ENCODE measurements around the gene AKR1E2.

AKR1E2 gene

DNA sequence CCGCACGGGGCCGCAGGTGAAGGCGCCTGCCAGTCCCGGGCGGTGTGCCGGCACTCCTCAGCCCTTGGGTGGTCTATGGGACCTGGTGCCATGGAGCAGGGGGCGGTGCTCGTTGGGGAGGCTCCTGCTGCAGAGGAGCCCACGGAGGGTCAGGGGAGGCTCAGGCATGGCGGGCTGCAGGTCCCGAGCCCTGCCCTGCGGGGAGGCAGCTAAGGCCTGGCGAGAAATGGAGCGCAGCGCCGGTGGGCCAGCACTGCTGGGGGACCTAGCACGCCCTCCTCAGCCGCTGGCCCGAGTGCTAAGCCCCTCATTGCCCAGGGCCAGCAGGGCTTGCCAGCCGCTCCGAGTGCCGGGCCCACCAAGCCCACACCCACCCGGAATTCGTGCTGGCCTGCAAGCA, 18.9 kb downstream of the AKR1E2 start:
- Histone ChIP-seq H4K20me1 (ENCODE audit: insufficient read depth, low read length, poor library complexity, severe bottlenecking) (no peaks in the 10 kb centered on the region), H2AFZ (ENCODE audit: low read length) (no peak overlapping the region), H3K27me3 (ENCODE audit: insufficient read depth, low read length, poor library complexity, severe bottlenecking) (no peaks in the 10 kb centered on the region), H3K4me2 (ENCODE audit: low read depth, low read length, poor library complexity, severe bottlenecking) (no peak overlapping the region), H3K9me2 (replicated peaks; ENCODE audit: low read depth, low read length) (no peaks in the 10 kb centered on the region), H3K4me3 (ENCODE audit: low read length, poor library complexity, severe bottlenecking) (no peak overlapping the region), H3K9me3 (ENCODE audit: insufficient read depth, low read depth, low read length) (no peaks in the 10 kb centered on the region), H3K79me2 (ENCODE audit: insufficient read depth, low read length) (no peaks in the 10 kb centered on the region), H3K9ac (ENCODE audit: low read depth, low read length, poor library complexity, severe bottlenecking) (no peak overlapping the region), H3F3A (ENCODE audit: low read depth) (no peaks in the 10 kb centered on the region), H3K4me1 (ENCODE audit: insufficient read depth, low read length, poor library complexity, severe bottlenecking) (peaks cover 1% of the 10 kb centered on the region), H3K36me3 (ENCODE audit: insufficient read depth, low read length) (no peaks in the 10 kb centered on the region)
- TF ChIP-seq, protein P1, sequence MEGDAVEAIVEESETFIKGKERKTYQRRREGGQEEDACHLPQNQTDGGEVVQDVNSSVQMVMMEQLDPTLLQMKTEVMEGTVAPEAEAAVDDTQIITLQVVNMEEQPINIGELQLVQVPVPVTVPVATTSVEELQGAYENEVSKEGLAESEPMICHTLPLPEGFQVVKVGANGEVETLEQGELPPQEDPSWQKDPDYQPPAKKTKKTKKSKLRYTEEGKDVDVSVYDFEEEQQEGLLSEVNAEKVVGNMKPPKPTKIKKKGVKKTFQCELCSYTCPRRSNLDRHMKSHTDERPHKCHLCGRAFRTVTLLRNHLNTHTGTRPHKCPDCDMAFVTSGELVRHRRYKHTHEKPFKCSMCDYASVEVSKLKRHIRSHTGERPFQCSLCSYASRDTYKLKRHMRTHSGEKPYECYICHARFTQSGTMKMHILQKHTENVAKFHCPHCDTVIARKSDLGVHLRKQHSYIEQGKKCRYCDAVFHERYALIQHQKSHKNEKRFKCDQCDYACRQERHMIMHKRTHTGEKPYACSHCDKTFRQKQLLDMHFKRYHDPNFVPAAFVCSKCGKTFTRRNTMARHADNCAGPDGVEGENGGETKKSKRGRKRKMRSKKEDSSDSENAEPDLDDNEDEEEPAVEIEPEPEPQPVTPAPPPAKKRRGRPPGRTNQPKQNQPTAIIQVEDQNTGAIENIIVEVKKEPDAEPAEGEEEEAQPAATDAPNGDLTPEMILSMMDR (conservative IDR thresholded peaks at IDR 0.05; ENCODE audit: low read length), result no peak
- no peak for TF ChIP-seq EZH2phosphoT487 (IDR thresholded peaks at IDR 0.05; ENCODE audit: borderline replicate concordance)

DNA sequence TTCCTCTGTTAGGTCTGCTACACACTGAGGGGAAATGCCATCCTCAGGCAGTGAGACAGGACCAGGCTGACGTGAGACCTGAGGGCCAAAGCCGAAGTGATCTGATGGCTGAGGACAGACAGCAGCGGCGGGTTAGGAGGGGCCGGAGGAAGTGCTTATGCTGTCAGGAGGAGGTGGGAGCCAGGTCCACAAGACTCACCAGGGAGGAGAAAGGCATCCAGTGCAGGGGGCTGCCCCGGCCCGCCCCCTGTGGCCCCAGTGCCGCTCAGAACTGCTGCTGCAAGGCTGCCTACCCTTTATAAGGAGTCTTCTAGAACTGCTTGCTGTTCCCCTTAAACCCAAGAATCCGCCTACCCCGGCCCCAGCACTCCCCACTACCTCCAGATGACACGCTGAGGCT, 19.8 kb downstream of the AKR1E2 start:
- no peak overlapping the region for H2AFZ ChIP-seq (ENCODE audit: low read length)
- H3K27me3 ChIP-seq (ENCODE audit: insufficient read depth, low read length, poor library complexity, severe bottlenecking), result no peaks in the 10 kb centered on the region
- H3K4me3 ChIP-seq (ENCODE audit: low read length, poor library complexity, severe bottlenecking), result no peak overlapping the region
- H3K9me3 ChIP-seq (ENCODE audit: insufficient read depth, low read depth, low read length), result no peaks in the 10 kb centered on the region
- TF ChIP-seq EZH2phosphoT487 (IDR thresholded peaks at IDR 0.05; ENCODE audit: borderline replicate concordance), result no peak
- TF ChIP-seq, protein P1 (conservative IDR thresholded peaks at IDR 0.05; ENCODE audit: low read length), result no peak
- peaks cover 5% of the 10 kb centered on the region for H3K4me1 ChIP-seq (ENCODE audit: insufficient read depth, low read length, poor library complexity, severe bottlenecking)
- H3K4me2 ChIP-seq (ENCODE audit: low read depth, low read length, poor library complexity, severe bottlenecking), result no peak overlapping the region
- H3K79me2 ChIP-seq (ENCODE audit: insufficient read depth, low read length), result no peaks in the 10 kb centered on the region
- no peak overlapping the region for H3K9ac ChIP-seq (ENCODE audit: low read depth, low read length, poor library complexity, severe bottlenecking)
- H3F3A ChIP-seq (ENCODE audit: low read depth), result no peaks in the 10 kb centered on the region
- no peaks in the 10 kb centered on the region for H3K9me2 ChIP-seq (replicated peaks; ENCODE audit: low read depth, low read length)
- H4K20me1 ChIP-seq (ENCODE audit: insufficient read depth, low read length, poor library complexity, severe bottlenecking), result no peaks in the 10 kb centered on the region
- H3K36me3 ChIP-seq (ENCODE audit: insufficient read depth, low read length), result no peaks in the 10 kb centered on the region

DNA sequence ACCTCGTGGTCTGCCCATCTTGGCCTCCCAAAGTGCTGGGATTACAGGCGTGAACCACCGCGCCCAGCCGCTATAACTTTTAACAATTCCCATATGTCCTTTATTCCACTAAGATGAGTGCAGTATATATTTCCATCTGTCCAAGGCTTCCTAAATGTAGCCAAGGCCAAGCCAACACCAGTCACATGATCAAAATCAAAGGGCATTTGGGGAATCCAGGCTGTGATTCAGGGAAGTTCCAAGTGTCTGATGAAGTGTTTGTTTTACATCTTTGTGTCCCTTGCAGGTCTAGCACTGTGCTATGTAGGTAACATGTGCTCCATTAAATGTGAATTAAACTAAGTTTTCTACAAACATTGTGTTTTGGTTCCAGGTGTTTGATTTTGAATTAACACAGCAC, 20.8 kb downstream of the AKR1E2 start:
- Histone ChIP-seq H3K79me2 (ENCODE audit: insufficient read depth, low read length) (no peaks in the 10 kb centered on the region), H3K4me3 (ENCODE audit: low read length, poor library complexity, severe bottlenecking) (no peak overlapping the region), H3K4me2 (ENCODE audit: low read depth, low read length, poor library complexity, severe bottlenecking) (no peak overlapping the region), H3K4me1 (ENCODE audit: insufficient read depth, low read length, poor library complexity, severe bottlenecking) (peaks cover 5% of the 10 kb centered on the region), H3K27me3 (ENCODE audit: insufficient read depth, low read length, poor library complexity, severe bottlenecking) (no peaks in the 10 kb centered on the region), H3K9ac (ENCODE audit: low read depth, low read length, poor library complexity, severe bottlenecking) (no peak overlapping the region), H3K9me3 (ENCODE audit: insufficient read depth, low read depth, low read length) (no peaks in the 10 kb centered on the region), H3K36me3 (ENCODE audit: insufficient read depth, low read length) (no peaks in the 10 kb centered on the region), H2AFZ (ENCODE audit: low read length) (no peak overlapping the region), H4K20me1 (ENCODE audit: insufficient read depth, low read length, poor library complexity, severe bottlenecking) (no peaks in the 10 kb centered on the region), H3K9me2 (replicated peaks; ENCODE audit: low read depth, low read length) (no peaks in the 10 kb centered on the region), H3F3A (ENCODE audit: low read depth) (no peaks in the 10 kb centered on the region)
- TF ChIP-seq, protein P1 (conservative IDR thresholded peaks at IDR 0.05; ENCODE audit: low read length), result no peak
- no peak for TF ChIP-seq EZH2phosphoT487 (IDR thresholded peaks at IDR 0.05; ENCODE audit: borderline replicate concordance)
